ENCODE measurements around the gene EVA1B. TPM values are rescaled to one million over a fixed set of nuclear protein-coding genes. Genes with fewer than 3 reads are reported as not detected.

Gene EVA1B
- total RNA-seq, 1 experiment from 2014 or later, result 44.1 TPM

- no peak for DNase-seq (ENCODE audit: low read depth)
These were observed 23.4 kb upstream of the EVA1B start for GRCh38 chr1:36346741-36347370.

- no peak for DNase-seq (ENCODE audit: low read depth)
These were observed 21.9 kb upstream of the EVA1B start for GRCh38 chr1:36345353-36345752.

- DNase-seq (ENCODE audit: low read depth), result no peak
These were observed 20.9 kb upstream of the EVA1B start for GRCh38 chr1:36344395-36344680.

- DNase-seq (ENCODE audit: low read depth), result no peak
These were observed 20.4 kb upstream of the EVA1B start for GRCh38 chr1:36343651-36344394.

GRCh38 chr1:36342426-36343185 is 19.2 kb upstream of the EVA1B start:
- peak; percentile 87 for DNase-seq (ENCODE audit: low read depth)

GRCh38 chr1:36341626-36342320 is 18.3 kb upstream of the EVA1B start:
- no peak for DNase-seq (ENCODE audit: low read depth)

- no peak for DNase-seq (ENCODE audit: low read depth)
These were observed 16.2 kb upstream of the EVA1B start for GRCh38 chr1:36339615-36340014.

GRCh38 chr1:36339215-36339614 is 15.8 kb upstream of the EVA1B start:
- no peak for DNase-seq (ENCODE audit: low read depth)

GRCh38 chr1:36337830-36338229 is 14.4 kb upstream of the EVA1B start:
- DNase-seq (ENCODE audit: low read depth), result no peak

- no peak for DNase-seq (ENCODE audit: low read depth)
These were observed 7.5 kb upstream of the EVA1B start for GRCh38 chr1:36330940-36331339.

GRCh38 chr1:36329817-36330216 is 6.4 kb upstream of the EVA1B start:
- no peak for DNase-seq (ENCODE audit: low read depth)

- DNase-seq (ENCODE audit: low read depth), result no peak
These were observed 5.3 kb upstream of the EVA1B start for GRCh38 chr1:36328713-36329112.

GRCh38 chr1:36328088-36328480 is 4.6 kb upstream of the EVA1B start:
- no peak for DNase-seq (ENCODE audit: low read depth)

- DNase-seq (ENCODE audit: low read depth), result peak; percentile 66
These were observed 4.1 kb upstream of the EVA1B start for GRCh38 chr1:36327421-36328087.

- peak; percentile 69 for DNase-seq (ENCODE audit: low read depth)
These were observed 3.1 kb upstream of the EVA1B start for GRCh38 chr1:36326499-36326898.

- DNase-seq (ENCODE audit: low read depth), result no peak
These were observed 883 bp upstream of the EVA1B start for GRCh38 chr1:36324353-36324703.

GRCh38 chr1:36322786-36323635 is 434 bp downstream of the EVA1B start:
- peak; percentile 54 for DNase-seq (ENCODE audit: low read depth)

GRCh38 chr1:36322041-36322785 is 1.2 kb downstream of the EVA1B start:
- DNase-seq (ENCODE audit: low read depth), result no peak

- DNase-seq (ENCODE audit: low read depth), result no peak
These were observed 2.1 kb downstream of the EVA1B start for GRCh38 chr1:36321119-36321951.
